Effector memory CD4-positive, alpha-beta T cell (primary cell): ENCODE measurements around the gene ASIC2.

Source experiments
- DNase-seq, 3 donors: peaks; one replicate each; pipeline ENCODE4 v3.0.0-alpha.2; 2020
- H3K27ac ChIP-seq: 2 replicates; pipeline ENCODE4 v1.7.0; 2013; ENCODE audit warnings: mild to moderate bottlenecking, low read length, moderate library complexity; ENCODE audit not compliant: insufficient read depth, poor library complexity, severe bottlenecking
- H3K27me3 ChIP-seq: replicated peaks from 2 replicates; pipeline ENCODE4 v1.7.0; 2013; ENCODE audit warnings: mild to moderate bottlenecking, low read length; ENCODE audit not compliant: insufficient read depth, control insufficient read depth, poor library complexity, severe bottlenecking
- H3K36me3 ChIP-seq: 2 replicates; pipeline ENCODE4 v1.7.0; 2013; ENCODE audit warnings: mild to moderate bottlenecking, low read length, moderate library complexity; ENCODE audit not compliant: control insufficient read depth, insufficient read depth
- H3K4me1 ChIP-seq: 2 replicates; pipeline ENCODE4 v1.7.0; 2013; ENCODE audit warnings: low read length, mild to moderate bottlenecking; ENCODE audit not compliant: control insufficient read depth, insufficient read depth, poor library complexity, severe bottlenecking
- H3K4me3 ChIP-seq: 2 replicates; pipeline ENCODE4 v1.7.0; 2013; ENCODE audit warnings: low read length, low read depth, mild to moderate bottlenecking; ENCODE audit not compliant: insufficient read depth, poor library complexity, severe bottlenecking
- H3K9me3 ChIP-seq: 2 replicates; pipeline ENCODE4 v1.7.0; 2013; ENCODE audit warnings: mild to moderate bottlenecking, low read length, moderate library complexity; ENCODE audit not compliant: control insufficient read depth

Gene ASIC2

GRCh38 chr17:33316746-33317145 is 23.7 kb upstream of the ASIC2 start:
- no peak overlapping the region for H3K4me3 ChIP-seq
- H3K27me3 ChIP-seq: no peaks in the 10 kb centered on the region
- H3K27ac ChIP-seq: no peak overlapping the region
- no peaks in the 10 kb centered on the region for H3K4me1 ChIP-seq
- no peaks in the 10 kb centered on the region for H3K9me3 ChIP-seq
- no peaks in the 10 kb centered on the region for H3K36me3 ChIP-seq
- DNase-seq: no peak

- no peak for DNase-seq
- no peaks in the 10 kb centered on the region for H3K9me3 ChIP-seq
- no peaks in the 10 kb centered on the region for H3K4me1 ChIP-seq
- no peak overlapping the region for H3K27ac ChIP-seq
- H3K36me3 ChIP-seq: no peaks in the 10 kb centered on the region
- no peak overlapping the region for H3K4me3 ChIP-seq
- no peaks in the 10 kb centered on the region for H3K27me3 ChIP-seq
Observed at GRCh38 chr17:33310296-33310695, 17.2 kb upstream of the ASIC2 start.

GRCh38 chr17:33303254-33303653 is 10.2 kb upstream of the ASIC2 start:
- Histone ChIP-seq H3K27me3 (no peaks in the 10 kb centered on the region), H3K27ac (no peak overlapping the region), H3K36me3 (no peaks in the 10 kb centered on the region), H3K4me3 (no peak overlapping the region), H3K4me1 (no peaks in the 10 kb centered on the region), H3K9me3 (no peaks in the 10 kb centered on the region)
- no peak for DNase-seq

- Histone ChIP-seq H3K4me3 (no peak overlapping the region), H3K4me1 (no peaks in the 10 kb centered on the region), H3K36me3 (no peaks in the 10 kb centered on the region), H3K9me3 (no peaks in the 10 kb centered on the region), H3K27me3 (no peaks in the 10 kb centered on the region), H3K27ac (no peak overlapping the region)
- no peak for DNase-seq
Observed at GRCh38 chr17:33302394-33302793, 9.3 kb upstream of the ASIC2 start.

GRCh38 chr17:33300241-33300640 is 7.1 kb upstream of the ASIC2 start:
- no peak for DNase-seq
- H3K9me3 ChIP-seq: no peaks in the 10 kb centered on the region
- no peaks in the 10 kb centered on the region for H3K27me3 ChIP-seq
- no peaks in the 10 kb centered on the region for H3K36me3 ChIP-seq
- H3K4me3 ChIP-seq: no peak overlapping the region
- no peaks in the 10 kb centered on the region for H3K4me1 ChIP-seq
- H3K27ac ChIP-seq: no peak overlapping the region

GRCh38 chr17:33299115-33299514 is 6.0 kb upstream of the ASIC2 start:
- DNase-seq: no peak
- no peaks in the 10 kb centered on the region for H3K9me3 ChIP-seq
- no peaks in the 10 kb centered on the region for H3K4me1 ChIP-seq
- no peaks in the 10 kb centered on the region for H3K36me3 ChIP-seq
- H3K4me3 ChIP-seq: no peak overlapping the region
- peaks cover 2% of the 10 kb centered on the region for H3K27me3 ChIP-seq
- H3K27ac ChIP-seq: no peak overlapping the region

GRCh38 chr17:33297643-33298042 is 4.5 kb upstream of the ASIC2 start:
- H3K27me3 ChIP-seq: peaks cover 5% of the 10 kb centered on the region
- H3K36me3 ChIP-seq: no peaks in the 10 kb centered on the region
- H3K4me3 ChIP-seq: no peak overlapping the region
- no peak overlapping the region for H3K27ac ChIP-seq
- no peaks in the 10 kb centered on the region for H3K9me3 ChIP-seq
- H3K4me1 ChIP-seq: no peaks in the 10 kb centered on the region
- DNase-seq: no peak

- Histone ChIP-seq H3K4me3 (no peak overlapping the region), H3K27me3 (peaks cover 5% of the 10 kb centered on the region), H3K36me3 (no peaks in the 10 kb centered on the region), H3K4me1 (no peaks in the 10 kb centered on the region), H3K27ac (no peak overlapping the region), H3K9me3 (no peaks in the 10 kb centered on the region)
- no peak for DNase-seq
Observed at GRCh38 chr17:33294994-33295393, 1.9 kb upstream of the ASIC2 start.

GRCh38 chr17:33292201-33292980 is 704 bp downstream of the ASIC2 start:
- no peak for DNase-seq
- peaks cover 5% of the 10 kb centered on the region for H3K27me3 ChIP-seq
- H3K27ac ChIP-seq: no peak overlapping the region
- no peaks in the 10 kb centered on the region for H3K9me3 ChIP-seq
- no peaks in the 10 kb centered on the region for H3K36me3 ChIP-seq
- no peaks in the 10 kb centered on the region for H3K4me1 ChIP-seq
- H3K4me3 ChIP-seq: no peak overlapping the region

- Histone ChIP-seq H3K4me3 (no peak overlapping the region), H3K4me1 (no peaks in the 10 kb centered on the region), H3K9me3 (no peaks in the 10 kb centered on the region), H3K27ac (no peak overlapping the region), H3K27me3 (peaks cover 5% of the 10 kb centered on the region), H3K36me3 (no peaks in the 10 kb centered on the region)
- DNase-seq: no peak
Observed at GRCh38 chr17:33291248-33292200, 1.6 kb downstream of the ASIC2 start.
